HG02588 (cell line): ENCODE data around the gene PCAT7.
"Not testable (repeated sequence)": the region's sequence is repeated elsewhere in the genome, so short reads cannot be mapped to it uniquely, and the experiment has no call there.

Source experiments
- ATAC-seq: cut with Tn5 transposase; IDR thresholded peaks from one replicate; pipeline ENCODE4 v1.9.1; 2021; ENCODE audit warnings: mild to moderate bottlenecking, moderate library complexity; ENCODE audit not compliant: unreplicated experiment

The PCAT7 gene

DNA sequence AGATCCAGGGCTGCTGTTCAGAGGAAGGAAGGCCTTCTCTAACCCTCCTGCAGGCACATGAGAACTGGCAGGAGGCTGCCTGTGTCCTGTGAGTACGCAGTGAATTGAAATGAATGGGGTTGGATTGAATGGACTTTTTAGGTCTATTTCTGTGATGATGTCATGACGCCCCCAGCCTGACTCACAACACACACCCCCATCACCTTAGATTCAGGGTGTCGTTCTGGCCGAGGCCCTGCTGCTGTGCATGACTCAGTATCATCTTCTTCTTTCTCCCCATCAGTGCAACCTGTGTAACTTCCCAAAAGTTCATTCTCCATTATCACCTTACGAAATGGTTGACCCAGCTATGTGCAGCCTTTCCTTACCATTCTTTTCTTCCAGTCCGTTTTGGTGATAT lies 5.4 kb downstream of the PCAT7 start:
- no peak for ATAC-seq

GRCh38 chr9:94563548-94563947 lies 8.7 kb downstream of the PCAT7 start:
- ATAC-seq: no peak

DNA sequence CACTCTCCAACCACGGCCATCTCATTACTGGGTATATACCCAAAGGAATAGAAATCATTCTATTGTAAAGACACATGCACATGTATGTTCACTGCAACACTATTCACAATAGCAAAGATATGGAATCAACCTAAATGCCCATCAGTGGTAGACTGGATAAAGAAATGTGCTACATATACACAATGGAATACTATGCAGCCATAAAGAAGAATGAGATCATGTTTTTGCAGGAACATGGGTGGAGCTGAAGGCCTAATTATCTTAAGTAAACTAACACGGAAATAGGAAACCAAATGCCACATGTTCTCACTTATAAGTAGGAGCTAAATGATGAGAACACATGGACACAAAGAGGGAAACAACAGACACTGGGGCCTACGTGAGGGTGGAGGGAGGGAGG lies 9.4 kb downstream of the PCAT7 start:
- ATAC-seq: not testable (repeated sequence)

DNA sequence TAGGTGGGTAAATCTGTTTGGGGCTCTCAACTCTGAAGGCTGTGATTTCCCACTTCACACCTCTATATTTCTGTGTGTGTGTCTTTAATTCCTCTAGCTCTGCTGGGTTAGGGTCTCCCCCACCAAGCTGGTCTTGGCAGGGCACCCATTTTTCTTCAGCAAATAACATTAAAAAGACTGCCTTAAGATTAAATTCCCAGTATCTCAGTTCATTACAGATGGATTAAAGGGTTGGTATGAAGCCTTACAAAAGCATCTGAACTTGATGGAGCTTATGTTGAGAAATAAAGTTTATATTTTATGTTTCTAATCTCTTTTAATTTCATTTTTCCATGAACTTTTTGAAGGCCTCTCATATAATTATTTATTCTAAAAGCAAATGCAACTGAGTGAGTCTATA lies 11.7 kb downstream of the PCAT7 start:
- no peak for ATAC-seq

DNA sequence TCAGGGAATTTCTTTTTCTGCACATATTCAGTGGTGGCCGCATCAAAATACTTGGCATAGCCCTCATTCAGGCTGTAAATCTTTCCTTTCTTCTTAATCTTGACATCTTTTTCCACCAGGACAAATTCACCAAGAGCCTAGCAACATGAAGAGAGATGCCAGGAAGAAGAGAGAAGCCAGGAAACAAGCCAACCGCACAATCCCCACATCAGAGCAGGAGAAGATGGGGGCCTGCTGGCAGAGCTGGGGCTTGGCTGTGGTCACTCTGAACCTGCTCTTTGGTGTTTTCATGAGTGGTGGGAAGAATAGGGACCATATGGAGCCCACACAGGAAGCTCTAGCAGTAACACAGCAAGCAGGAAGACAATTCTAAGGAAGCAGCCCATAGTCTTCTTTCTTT lies 12.4 kb downstream of the PCAT7 start:
- no peak for ATAC-seq

- ATAC-seq: no peak
These were observed 13.5 kb downstream of the PCAT7 start for GRCh38 chr9:94568250-94568889.

GRCh38 chr9:94568972-94569712 lies 14.3 kb downstream of the PCAT7 start:
- ATAC-seq: no peak

DNA sequence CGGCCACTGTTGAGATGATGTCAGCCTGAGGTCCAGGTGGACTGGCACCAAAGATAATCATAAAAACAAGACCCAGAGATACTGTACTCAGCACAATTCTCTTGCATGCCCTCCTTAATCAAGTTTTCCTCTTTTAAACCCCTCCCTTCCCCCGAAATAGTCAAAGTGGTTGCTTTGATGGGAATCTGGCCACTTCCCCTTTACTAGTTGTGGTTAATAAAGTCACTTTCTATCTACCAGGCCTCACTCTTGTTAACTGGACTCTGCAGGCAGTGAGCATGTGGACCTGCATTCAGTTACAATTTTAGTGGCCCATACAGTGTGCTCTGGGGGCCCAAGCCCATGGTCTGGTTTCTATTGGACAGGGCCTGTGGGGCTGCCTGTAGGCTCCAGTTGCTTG lies 21.2 kb downstream of the PCAT7 start:
- no peak for ATAC-seq

DNA sequence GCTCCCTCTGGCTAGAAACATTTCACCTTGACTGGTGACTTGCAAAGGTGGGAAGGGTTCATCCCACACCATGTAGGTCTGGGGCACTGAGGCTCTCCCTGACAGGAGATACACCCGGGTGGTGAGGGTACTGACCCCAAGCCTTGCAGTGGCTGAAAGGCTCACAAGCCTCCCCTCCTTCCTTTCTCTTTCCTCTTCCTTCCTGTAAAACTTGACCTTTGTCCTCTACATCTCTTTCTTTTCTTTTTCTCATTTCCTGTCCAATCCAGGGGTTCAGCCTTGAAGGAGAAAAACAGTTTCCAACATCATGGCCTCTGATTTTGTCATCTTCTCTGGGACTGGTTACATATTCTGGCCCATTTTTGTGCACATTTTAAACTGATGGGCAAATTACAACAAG lies 22.2 kb downstream of the PCAT7 start:
- ATAC-seq: no peak

- no peak for ATAC-seq
These were observed 22.7 kb downstream of the PCAT7 start for GRCh38 chr9:94577571-94577970.

- ATAC-seq: no peak
These were observed 26.8 kb downstream of the PCAT7 start for GRCh38 chr9:94581728-94582127.

DNA sequence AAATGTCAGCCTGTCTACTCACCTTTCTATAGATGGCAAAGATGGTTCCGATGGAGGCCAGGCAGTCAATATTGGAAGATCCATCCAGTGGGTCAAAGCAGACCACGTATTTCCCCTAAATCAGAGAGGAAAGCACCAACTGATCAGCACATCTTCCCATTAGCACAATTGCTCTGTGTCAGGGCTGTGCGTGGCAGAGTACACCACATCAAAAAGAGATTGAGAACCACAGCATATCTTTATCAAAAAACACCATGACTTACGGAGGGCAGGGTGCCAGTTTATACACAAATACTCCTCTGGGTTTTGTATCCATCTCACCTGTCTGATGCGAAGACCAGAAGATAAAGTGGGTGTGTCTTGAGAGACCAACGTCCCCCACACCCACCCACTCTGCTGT lies 29.7 kb downstream of the PCAT7 start:
- ATAC-seq: no peak

- no peak for ATAC-seq
These were observed 31.4 kb downstream of the PCAT7 start for GRCh38 chr9:94586316-94586715.

DNA sequence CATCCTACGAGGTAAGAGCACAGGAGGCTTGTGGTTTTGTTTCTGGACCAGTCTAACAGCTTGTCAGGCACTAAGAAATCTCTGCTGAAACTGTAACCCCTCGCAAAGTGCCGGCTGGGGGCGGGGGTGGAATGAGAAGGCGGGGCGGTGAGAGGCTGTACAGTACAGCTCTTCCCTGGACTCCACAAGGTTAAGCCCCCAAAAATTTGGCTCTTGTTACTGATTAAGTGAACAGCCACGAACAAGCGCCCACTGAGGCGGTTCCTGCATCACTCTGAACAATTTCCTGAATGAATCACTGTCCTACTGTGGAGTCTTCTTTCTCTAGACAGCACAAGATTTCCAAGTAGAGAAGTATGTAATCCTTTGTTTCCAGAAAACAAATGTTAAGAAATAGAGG lies 31.9 kb downstream of the PCAT7 start:
- ATAC-seq: no peak

- no peak for ATAC-seq
These were observed 33.8 kb downstream of the PCAT7 start for GRCh38 chr9:94588681-94589080.

- ATAC-seq: not testable (repeated sequence)
These were observed 36.2 kb downstream of the PCAT7 start for GRCh38 chr9:94591046-94591545.

DNA sequence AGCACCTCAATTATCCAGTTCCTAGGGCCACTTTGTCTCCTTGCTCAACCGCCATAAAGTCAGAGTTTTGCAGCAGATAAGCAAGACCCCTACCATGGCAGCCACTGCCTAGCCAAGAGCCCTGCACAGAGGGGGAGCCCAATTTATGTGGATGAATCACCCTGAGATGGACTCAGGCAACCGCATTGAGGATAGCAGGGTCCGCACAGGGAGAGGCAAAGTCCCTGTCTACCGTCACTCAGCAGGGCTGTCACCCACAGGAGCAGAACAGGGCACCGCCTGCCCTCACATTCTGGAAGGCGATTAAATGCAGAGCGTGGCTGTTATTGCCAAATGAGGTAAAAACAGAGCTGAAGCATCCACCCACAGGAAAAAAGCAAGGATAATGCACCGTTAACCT lies 37.0 kb downstream of the PCAT7 start:
- ATAC-seq: no peak

- ATAC-seq: not testable (repeated sequence)
These were observed 37.8 kb downstream of the PCAT7 start for GRCh38 chr9:94592683-94593082.

GRCh38 chr9:94593459-94594345 lies 38.8 kb downstream of the PCAT7 start, which contains the start of gene FBP2:
Gene FBP2, minus strand, starts transcription at chr9:94593824. Its CDS starts 98 bp downstream, at chr9:94593726.
- no peak for ATAC-seq

DNA sequence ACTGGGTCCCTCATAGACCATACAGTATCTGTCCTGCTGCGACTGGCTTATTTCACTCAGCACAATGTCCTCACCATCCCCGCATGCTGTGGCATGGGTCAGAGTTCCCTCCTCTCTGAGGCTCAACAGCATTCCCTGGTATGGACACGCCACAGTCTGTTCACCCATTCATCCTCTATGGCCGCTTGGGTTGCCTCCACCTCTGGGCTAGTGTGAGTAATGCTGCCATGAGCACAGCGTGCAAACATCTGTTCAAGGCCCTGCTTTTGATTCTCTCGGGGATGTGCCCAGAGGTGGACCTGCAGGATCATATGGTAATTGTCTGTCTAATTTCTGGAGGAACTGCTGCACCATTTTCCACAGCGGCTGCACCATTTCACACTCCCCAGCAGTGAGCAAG lies 44.2 kb downstream of the PCAT7 start:
- ATAC-seq: no peak

GRCh38 chr9:94600258-94600657 lies 45.4 kb downstream of the PCAT7 start:
- ATAC-seq: no peak
